Fibroblast of the conjunctiva (primary cell): ENCODE measurements around the gene ANXA3.
A peak's percentile ranks its signal among the peaks of the same experiment; 100 is the strongest.

Source experiments
- DNase-seq: peaks from one replicate; pipeline ENCODE4 v3.0.0-alpha.2; 2010; ENCODE audit warnings: low read depth

ANXA3 gene

DNA sequence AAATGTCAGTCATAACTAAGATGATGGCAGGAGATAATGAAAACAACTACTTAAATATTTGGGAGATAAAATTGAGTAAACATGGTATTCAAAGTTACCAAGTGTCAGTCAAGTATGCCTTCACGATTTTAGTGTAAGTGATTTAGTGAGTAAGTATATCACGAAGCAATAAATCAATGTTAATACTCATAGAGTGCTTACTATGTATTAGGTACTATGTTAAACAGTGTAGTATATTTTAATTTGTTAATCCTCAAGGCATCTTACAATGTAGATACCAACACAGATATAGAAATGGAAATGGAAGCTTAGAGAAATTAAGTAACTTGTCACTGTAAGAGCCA is 59.6 kb downstream of the ANXA3 start:
- DNase-seq: no peak

DNA sequence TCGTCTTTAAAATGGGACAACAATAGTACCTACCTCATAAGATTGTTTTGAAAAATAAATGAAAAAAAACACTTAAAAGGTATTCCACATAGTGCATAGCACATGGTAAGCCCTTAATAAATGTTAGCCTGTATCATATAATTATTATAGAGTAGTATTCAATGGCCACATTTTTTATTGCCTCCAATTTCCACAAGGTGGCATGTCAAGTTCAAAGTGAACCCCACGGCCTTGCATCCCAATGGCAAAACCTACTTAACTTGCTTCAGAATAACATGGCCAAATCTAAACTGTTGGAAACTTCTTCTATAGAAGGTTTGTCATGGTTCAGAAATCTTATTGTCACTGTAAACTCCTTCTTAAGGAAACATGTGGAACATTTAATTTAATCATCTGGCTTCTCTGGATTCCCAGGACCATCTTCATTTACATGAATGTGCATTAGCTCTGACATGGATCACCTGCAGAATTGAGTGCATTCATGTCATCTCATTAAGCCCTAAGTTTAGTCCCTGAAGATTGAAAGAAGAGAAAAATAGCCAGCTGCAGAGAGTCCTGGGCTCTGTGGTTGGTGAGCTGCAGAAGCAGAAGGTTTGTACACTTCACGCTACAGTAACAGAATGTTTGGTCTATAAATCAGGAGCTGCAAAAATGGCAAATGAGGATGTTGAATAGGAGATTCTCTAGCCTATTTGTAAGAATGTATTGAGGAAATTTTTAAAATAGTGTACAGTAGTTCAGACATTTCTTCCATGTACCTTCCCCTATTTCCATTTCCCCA is 61.0 kb downstream of the ANXA3 start:
- DNase-seq: peak; percentile 57

DNA sequence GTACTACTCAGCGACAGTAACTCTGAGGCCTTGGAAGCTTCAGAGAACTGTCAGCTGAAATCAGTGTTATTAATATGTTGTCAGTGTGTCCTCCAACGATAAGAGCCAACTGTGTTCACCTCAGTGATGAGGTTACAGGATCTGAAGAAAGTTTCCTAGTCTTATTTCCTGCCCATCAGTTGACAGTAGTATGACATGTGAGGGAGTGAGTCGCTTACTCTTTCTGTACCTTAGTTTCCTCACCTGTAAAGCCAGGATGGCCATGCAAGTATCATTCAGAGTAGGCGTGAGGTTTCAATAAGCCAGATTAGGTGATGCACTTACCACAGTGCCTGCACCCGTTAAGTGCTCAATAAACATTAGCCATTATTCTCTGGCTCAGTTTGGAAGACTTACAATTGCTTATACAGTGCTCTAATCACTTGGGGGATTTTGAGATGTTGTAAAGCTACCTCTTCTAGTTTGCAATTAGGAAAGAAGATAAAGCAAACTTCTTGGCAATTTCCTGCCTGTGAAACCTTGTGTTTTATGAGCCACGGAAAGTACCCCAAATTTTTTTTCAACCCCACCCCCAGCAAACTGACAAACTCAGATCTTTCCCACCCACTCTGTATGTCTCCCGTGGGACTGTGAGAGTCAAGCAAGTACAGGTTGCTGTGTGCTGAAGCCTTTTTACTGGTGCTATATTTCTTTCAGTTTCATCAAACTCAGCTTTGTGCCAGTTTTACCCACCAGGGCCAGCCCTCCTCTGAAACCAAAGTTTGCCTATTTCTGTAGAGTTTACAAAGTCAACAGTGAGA is 62.2 kb downstream of the ANXA3 start:
- DNase-seq: no peak

DNA sequence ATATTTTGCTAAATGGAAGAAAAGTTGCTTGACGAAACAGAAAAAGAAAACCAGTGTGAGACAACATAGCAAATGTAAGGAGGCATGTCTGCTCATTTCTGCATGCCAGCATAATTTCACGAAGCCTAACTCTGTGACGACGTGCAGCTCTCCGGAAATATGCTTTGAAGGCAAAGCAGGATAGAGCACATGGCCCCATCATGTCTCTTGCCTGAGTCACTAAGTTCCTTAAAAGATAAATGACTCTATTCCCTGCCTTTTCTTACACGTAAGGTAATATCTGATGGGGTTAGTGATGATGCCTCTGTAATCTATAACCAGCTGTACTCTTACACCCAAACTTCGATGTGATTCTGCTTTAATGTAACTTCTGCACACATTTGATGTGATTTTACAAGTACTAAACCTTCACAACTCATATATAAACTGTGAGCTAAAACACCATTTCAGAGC is 64.5 kb downstream of the ANXA3 start:
- no peak for DNase-seq

DNA sequence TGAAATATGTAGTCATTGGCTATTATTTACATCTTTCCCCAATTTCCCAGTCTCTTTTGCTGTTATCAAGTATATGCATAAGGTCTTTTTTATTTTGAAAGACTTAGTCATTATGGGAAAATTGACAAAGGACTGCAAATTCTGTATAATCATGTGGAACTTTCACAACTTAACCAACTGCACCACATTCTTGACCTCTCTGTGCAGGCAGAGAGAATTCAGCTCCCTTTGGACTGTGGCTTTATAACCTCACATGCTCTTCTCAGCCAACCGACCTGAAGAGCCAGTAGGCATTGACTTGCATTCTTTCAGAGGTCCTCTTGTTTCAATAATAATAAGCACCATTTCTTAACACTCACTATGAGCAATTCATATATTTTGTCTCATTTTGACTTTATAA is 66.9 kb downstream of the ANXA3 start:
- DNase-seq: no peak

DNA sequence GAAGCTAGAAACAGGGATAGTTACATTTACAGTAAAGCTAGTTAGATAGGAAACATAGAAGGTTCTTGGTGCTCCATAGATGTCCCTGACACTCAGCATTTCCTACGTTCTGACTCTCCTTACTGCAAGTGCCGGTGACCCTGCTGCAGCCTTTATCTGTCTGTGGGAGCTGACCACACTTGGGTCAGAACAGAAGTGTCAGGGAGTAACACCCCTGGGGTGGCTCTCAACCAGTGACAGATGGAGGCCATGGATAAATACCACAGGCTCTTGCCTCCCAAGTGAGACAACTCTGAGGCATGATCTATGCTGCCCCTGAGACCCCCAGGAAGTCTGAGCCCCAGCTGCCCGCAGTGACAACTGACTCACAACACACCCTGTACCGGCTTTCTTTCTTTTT is 69.8 kb downstream of the ANXA3 start:
- DNase-seq: no peak

DNA sequence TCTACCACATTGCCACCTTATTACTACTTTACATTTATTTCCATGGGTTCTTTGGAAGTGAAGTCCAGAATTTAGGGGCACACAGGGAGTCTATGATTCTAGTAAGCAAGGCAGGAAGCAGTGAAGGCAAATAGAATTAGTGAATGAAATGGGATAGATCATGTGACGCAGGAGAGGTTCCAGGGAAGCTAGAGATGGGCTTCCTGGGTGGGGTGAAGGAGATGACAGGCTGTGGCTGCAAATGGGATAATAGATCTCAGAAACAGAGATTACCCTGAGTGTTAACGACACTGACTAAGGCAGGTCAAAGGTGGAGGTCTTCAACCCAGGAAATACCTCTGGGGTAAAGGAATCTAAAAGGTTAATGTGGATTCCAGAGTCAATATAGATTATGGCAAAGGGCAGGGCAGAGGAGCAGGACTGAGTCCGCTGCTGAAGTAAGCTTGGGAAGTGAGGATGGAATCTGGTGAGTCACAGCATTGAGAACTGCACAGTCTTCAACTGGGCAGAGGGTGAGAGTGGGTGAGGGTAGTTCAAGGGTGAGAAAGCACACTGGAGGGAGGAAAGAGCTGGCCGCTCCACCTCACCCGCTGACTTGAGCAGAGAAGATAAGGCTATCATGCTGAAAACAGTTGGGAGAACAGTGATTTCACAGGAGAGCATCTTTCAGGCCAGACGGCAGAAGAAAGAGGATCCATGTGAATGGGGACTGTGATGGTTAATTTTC is 70.8 kb downstream of the ANXA3 start:
- peak; percentile 9 for DNase-seq

DNA sequence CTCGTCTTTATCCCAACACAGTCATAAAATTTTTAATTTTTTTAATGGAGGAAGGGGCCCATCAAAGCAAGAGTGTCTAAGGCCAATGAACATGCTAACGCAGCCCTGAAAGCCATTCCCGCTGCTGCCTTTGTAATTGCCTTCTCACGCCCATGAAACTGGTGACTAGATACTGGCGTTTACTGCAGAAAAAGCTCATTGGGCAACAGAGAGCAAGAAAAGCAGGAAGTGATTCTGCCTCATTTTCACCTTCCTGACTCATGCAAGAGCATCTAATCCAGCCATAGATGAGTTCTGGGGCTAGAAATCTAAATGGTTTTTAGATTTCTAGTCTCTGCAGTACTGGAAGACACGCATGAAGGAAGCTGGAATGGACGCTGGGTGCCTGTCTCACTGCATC is 72.5 kb downstream of the ANXA3 start:
- no peak for DNase-seq

DNA sequence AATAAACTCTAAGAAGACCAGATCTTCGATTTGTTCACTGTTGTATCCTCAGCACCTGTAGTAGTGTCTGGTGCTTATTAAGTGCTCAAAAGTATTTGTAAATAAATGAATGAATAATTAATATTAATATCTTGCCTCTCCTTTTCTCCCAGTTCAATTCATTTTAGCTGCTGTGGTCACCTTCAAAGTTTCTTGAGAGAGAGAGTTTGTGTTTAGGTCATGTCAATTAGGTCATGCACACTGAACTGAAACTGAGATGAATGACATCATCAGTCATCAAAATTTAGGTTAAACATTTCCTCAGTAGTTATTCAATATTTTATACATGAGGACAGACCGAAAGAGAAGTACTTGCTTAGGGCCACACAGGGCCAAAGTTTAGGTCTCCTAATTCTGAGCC is 73.5 kb downstream of the ANXA3 start:
- no peak for DNase-seq

DNA sequence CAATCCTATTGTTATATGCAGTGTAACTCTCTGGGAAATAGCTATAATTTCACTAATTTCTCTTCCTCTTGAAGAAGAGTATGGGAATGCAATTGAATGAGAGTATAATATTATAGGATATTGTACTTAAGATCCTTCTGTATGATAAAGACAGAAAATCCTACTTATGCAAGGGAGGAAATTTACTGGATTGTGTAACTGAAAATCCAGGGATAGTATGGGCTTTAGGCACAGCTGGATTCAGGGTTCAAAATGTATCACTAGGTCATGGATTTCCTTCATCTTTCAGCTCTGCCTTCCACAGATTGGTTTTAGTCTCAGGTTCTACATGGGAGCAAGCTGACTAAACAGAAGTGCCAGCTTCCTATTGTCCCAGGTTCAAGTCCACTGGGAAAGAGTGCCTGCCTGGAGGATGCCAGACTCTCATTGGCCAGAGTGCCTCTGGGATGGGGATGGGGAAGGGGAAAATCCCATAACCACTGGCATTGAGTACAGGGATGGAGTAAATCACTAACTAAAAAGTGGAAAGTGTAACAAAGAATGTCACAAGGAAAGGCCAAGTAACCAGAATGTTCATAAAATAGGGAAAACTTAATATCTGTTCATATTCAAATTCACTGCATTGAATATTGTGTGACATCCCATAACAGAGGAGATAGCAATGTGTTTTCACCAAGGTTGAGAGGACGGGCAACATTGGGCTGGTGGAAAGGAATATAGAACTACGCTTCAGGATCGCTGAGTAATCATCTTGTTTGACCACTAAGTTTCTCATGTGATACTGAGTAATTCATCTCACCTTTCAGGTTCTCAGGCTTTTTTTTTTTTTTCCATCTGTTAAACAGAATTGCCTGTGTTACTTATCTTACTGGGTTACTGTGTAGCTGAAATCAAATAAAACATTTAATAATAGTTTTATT is 75.7 kb downstream of the ANXA3 start:
- no peak for DNase-seq

DNA sequence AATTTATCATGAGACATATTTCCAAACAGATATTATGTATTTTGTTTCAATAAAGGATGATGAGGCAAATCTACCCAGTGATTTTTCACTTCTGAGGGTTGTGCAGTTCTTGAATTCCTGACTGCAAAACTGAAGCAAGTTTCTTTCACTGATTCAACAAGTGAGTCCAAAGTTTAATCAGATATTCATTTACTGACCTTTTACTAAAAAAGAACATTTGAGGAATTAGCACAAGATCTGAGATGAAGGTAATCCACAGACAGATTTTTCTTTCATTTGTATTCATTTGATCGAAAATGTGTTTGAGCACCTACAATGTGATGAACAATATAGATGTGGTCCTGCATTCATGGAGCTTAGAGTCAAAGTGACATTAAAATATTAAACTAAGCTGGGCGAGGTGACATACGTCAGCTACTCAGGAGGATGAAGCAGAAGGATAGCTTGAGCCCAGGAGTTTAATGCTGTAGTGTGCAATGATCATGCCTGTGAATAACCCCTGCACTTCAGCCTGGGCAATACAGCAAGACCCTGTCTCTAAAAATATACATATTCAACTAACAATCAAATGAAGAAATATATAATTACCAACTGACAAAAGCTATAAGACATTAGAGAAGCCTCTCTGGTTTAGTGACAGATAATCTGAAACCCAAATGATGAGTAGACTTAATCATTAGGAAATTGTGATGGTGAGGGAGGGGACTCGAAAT is 76.6 kb downstream of the ANXA3 start:
- no peak for DNase-seq

DNA sequence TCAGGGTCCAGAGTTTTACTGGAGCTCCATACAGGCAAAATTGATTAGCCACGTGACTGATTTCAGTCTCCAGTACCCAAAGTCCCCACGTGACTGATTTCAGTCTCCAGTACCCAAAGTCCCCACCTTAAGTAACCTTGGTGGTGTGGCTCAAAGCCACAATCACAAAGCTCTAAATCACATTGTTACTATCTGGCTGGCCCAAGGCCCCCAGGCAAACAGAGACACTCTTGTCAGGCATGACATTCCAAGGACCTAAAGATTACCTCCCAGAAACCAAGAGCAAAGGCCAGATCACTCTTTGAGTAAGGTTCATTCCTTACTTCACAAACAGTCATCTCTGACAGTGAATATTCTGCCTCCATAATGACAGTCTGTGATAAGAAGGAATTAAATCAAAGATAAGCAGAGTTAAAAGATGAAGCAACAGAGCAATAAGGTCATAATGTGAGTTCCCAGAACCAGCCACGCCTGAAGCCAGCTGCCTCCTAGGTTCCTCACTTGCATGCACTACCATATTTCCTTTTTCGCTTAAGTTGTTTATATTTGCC is 78.5 kb downstream of the ANXA3 start:
- DNase-seq: no peak

DNA sequence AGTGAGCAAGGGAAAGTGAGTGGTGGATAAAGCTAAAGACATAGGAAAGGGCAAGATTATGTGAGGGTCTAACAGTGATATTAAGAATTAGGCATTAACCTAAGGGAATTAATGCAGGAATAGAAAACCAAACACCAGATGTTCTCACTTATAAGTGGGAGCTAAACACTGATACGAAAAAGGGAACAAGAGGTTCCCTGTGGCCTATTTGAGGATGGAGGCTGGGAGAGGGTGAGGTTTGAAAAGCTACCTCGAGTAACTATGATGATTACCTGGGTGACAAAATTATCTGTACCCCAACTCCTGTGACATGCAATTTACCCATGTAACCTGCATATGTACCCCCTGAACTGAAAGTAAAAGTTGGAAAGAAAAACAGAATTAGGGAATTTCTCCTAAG is 79.0 kb downstream of the ANXA3 start:
- DNase-seq: no peak

DNA sequence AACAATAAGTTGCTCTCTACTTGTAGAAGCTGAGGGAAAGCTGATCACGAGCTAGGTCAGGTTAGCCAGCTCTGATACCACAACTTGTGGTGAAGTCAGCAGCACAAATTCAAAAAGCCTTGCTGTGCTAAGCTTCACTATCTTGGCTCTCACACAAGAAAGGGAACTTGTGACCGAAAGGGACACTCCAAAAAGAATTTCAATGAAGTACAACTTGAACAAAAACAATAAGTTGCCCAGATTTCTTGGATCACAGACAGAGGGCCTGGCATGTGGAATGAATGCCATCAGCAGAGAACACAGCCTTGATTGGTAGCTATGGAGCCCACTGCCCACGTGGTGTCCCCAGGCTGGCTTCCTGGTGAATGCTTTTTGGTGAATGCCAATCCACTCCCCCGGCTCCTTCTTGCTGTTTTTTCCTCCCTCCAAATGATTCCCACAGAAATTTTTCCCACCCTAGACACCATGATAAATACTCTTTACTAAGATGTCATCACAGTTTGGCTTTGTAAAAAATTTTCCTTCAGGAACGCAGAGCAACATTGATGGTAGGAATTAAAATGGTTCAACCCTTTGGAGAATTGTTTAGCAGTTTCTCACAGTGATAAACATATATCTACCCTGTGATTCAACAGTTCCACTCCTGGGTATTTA is 82.6 kb downstream of the ANXA3 start:
- DNase-seq: no peak

DNA sequence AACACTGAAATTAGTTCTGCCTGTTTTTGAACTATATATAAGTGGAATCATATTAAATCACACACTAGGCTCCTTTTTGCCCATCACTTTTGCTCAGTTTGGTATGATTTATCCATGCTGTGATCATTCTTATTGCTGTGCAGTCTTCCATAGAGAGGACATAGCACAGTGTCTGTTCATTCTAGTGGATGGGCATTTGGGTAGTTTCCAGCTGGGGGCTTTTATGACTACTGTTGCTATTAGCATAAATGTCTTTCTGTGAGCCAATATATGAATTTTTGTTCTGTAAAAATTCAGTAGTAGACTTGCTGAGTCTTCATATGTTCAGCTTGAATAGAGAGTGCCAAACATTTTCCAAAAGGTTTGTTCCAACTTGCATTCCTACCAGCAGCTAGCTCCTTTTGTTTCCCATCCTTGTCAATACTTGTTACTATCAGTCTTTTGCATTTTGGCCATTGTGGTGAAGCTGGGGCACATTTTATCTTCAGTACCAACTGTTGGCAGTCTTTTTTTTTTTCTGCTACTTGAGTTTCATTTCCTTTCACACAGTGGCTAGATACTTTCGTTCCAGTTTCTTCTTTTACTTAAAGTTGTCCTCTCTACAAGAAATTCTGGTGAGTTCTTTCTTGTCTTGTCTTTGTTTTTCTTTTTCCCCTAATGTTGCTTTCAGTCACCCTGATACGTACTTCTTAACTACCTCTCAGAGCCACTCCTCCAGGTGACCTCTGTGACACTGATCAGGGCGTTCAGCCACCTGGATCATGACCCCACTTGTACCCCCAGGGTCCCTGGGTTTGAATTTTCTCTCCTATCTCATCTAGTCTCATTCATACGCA is 87.0 kb downstream of the ANXA3 start:
- no peak for DNase-seq

DNA sequence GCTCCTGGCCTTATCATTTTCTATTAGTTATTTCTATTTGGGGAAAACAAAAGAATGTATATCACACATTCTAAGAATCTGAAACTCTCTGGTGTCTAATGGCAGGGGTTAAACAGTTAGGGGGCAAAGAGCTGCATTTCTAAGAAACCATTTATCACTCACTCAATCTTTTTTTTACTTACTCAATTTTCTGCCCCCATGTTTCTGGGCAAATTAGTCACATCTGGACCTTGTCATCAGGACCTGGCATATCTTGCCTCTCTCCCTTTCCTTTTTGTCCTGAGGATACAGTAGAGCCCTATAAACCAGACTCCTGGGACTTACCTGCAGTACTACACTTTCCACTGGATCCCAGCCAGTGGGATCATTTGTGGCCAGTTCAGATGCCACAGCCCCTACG is 89.1 kb downstream of the ANXA3 start:
- no peak for DNase-seq

DNA sequence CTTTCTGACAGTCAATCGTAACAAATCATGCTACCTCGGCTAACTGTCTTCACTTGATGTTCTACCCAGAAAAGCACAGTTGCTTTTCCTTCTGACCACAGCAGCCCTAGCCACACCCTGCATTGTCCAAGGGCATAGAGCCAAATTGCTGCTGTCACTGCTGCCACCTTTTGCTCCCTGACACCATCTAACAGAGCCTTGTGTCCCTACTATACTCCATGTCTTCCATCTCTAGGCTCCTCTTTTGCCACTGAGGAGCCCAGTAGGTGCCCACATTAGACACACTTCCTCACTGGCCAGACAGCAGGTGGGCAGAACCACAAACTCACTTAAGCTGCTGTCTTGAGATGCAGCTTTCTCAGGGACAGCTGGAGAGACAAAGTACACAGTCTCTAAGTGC is 91.4 kb downstream of the ANXA3 start:
- no peak for DNase-seq

DNA sequence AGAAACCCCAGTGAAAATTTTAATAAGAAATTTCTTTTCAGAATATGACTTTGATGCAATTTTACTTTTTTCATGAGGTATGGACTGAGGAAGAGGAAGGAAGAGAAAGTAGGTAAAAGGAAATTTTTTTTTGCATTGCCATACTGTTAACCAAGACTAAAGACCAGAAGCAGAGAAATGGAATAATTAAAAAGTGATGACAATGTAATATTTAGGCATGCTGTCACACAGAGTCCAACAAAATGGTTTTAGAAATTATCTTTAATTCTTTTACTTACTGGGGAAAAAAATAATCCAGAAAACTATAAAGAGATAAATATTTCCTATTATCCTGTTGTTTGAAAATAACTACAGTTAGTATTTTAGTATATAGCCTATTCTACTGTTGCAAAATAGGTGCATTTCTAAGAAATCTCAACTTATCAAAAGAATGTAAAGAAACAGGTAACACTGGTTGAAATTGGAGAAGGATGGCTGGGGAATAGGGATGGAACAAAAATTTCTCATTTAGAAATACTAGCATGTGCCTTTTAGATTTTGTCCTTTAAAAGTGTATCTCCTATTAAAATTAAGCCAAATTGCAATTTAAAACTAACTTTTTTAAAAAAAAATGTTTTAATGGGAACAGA is 92.6 kb downstream of the ANXA3 start:
- DNase-seq: no peak

DNA sequence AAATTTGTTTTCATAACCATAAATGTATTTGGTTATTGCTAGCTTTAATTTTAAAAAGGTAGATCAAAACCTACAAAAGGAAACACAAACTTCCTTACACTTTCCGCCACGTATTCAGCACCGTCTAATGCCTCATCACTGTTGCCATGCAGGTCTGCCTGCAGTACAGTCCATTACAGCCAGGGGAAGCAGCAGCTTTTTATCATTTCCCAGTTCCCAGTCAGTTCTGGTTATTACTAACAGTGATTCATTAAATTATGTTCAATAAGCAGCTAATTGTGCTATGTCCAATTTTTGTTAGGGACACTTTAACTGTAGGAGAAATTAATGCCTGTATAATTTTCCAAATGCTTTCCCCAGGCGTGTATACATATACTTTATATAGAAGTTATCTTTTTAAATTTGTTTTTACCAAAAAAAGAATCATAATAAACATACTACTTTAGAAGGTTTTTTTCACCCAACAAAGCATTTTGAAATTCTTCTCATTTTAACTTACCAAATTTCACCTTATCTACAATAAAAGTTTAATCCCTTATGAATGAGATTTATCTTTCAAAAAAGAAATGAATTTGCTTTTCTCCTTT is 93.3 kb downstream of the ANXA3 start:
- DNase-seq: peak; percentile 77
